Measurements from ENCODE around the gene MC1R. TPM values are rescaled to one million over a fixed set of nuclear protein-coding genes. Genes with fewer than 3 reads are reported as not detected.

Gene MC1R
- total and polyA plus RNA-seq, 2 of the 4 experiments (the other 2 are of a cell fraction) = 3.8 to 9.5 TPM

DNA sequence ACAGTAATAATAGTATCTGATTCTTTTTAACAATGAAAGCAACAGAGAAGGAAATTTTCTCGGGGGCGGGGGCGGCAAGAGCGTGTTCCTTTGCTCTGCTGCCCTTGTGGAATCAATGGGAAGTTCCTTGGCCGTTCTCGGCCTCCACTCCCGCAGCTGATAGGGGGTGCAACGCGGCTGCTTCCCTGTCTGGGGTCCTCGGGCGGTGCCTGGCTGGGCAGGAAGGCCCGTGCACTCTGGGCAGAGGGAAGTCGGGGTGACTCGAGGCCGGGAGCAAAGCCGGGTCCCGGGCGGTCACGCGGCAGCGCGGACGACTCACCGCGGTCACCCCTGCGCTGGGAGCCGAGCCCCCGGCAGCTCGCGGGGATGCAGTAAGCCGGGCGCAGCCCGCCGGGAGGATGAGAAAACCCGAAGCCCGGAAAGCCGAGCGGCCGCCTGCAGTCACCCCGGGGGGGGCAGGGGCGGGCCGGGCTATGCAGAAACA lies 7.0 kb downstream of the MC1R start:
- Histone ChIP-seq H3K36me3 (ENCODE audit: control insufficient read depth, insufficient read depth, low read length) (peaks cover 12% of the 10 kb centered on the region; the same call in 1 of the 2 replicates), H3K9me3 (ENCODE audit: control insufficient read depth, insufficient read depth, low read length) (no peaks in the 10 kb centered on the region), H2BK15ac (ENCODE audit: low read depth, low read length) (no peak overlapping the region), H3K18ac (ENCODE audit: low read depth, low read length) (no peak overlapping the region), H4K8ac (ENCODE audit: low read depth in 2 of 2, low read length in 2 of 2) (no peak overlapping the region), H4K5ac (ENCODE audit: low read depth, low read length) (no peak overlapping the region), H3K9me1 (ENCODE audit: insufficient read depth, low read length) (peaks cover 7% of the 10 kb centered on the region; the same call in 1 of the 2 replicates), H2AFZ (replicated peaks; ENCODE audit: low read length, poor library complexity) (peak overlapping the region; percentile 74), H3K79me1 (ENCODE audit: low read depth in 1 of 2, low read length in 2 of 2) (peaks cover 17 to 66% of the 10 kb centered on the region in 2 experiments), H2AK9ac (replicated peaks; ENCODE audit: low read depth, low read length, poor library complexity) (peak overlapping the region; percentile 44), H2BK120ac (ENCODE audit: low read depth, low read length) (no peak overlapping the region), H4K91ac (ENCODE audit: insufficient read depth, low read depth, low read length) (no peak overlapping the region), H3K9ac (ENCODE audit: low read depth, low read length) (peak overlapping the region; percentile 28; the same call in 1 of the 2 replicates), H3K4me1 (ENCODE audit: control insufficient read depth, insufficient read depth, low read length) (peaks cover 9% of the 10 kb centered on the region), H3K4me3 (ENCODE audit: insufficient read depth, low read depth, low read length) (peak overlapping the region; percentile 47), H3K56ac (ENCODE audit: extremely low read depth, insufficient read depth, low read length) (no peak overlapping the region), H3K4me2 (ENCODE audit: low read depth, low read length) (peak overlapping the region; percentile 83), H3K23ac (ENCODE audit: low read depth, low read length) (no peak overlapping the region), H4K20me1 (ENCODE audit: insufficient read depth, low read length) (peaks cover 55% of the 10 kb centered on the region), H3K4ac (ENCODE audit: low read depth, low read length) (no peak overlapping the region), H2BK20ac (ENCODE audit: low read depth, low read length) (no peak overlapping the region), H2BK5ac (ENCODE audit: low read depth, low read length, poor library complexity, severe bottlenecking) (no peak overlapping the region), H3K27me3 (ENCODE audit: control insufficient read depth, insufficient read depth, low read length) (no peaks in the 10 kb centered on the region), H2AK5ac (ENCODE audit: low read depth, low read length) (no peak overlapping the region), H3K14ac (replicated peaks; ENCODE audit: low read depth, low read length) (no peak overlapping the region), H3K27ac (ENCODE audit: insufficient read depth, low read length) (no peak overlapping the region)
- in situ Hi-C loops (cut with MboI; ENCODE audit: low sequenced_read_pairs) (no loop called here), dilution Hi-C loops (cut with HindIII; ENCODE audit: low sequenced_read_pairs, unreplicated experiment) (no loop called here), intact Hi-C loops (cut with micrococcal nuclease) (loop anchor here (2.0 to 10.0 kb wide), 2 partner anchors 23 to 99 kb away; partner anchors contain the start of gene DEF8)
- peak; percentile 0 for ATAC-seq (ENCODE audit: low read depth)
- 0% methylated on average over 14 of the region's 42 CpGs; no CpG with 5 or more reads in 1 of the 2 experiments for WGBS, 2 experiments (ENCODE audit: extremely low coverage in 2 of 2, insufficient read length in 1 of 2)
- TF ChIP-seq MAZ (IDR thresholded peaks at IDR 0.05; ENCODE audit: borderline replicate concordance, low read depth, low read length) = peak; percentile 7; the same call in 1 of the 2 replicates
- no peak for TF ChIP-seq SMC3 (IDR thresholded peaks at IDR 0.05; ENCODE audit: low read depth, low read length)
- no peak for TF ChIP-seq POLR2A (IDR thresholded peaks at IDR 0.05; ENCODE audit: low read depth, low read length)
- no peak for TF ChIP-seq CHD1 (IDR thresholded peaks at IDR 0.05; ENCODE audit: low read depth, low read length)
- TF ChIP-seq, protein P1, sequence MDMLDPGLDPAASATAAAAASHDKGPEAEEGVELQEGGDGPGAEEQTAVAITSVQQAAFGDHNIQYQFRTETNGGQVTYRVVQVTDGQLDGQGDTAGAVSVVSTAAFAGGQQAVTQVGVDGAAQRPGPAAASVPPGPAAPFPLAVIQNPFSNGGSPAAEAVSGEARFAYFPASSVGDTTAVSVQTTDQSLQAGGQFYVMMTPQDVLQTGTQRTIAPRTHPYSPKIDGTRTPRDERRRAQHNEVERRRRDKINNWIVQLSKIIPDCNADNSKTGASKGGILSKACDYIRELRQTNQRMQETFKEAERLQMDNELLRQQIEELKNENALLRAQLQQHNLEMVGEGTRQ (IDR thresholded peaks at IDR 0.05; ENCODE audit: low read depth, low read length) = 0 out of 2 replicates have a peak, but pooled peaks have one; percentile 15
- no peak for TF ChIP-seq BHLHE40 (IDR thresholded peaks at IDR 0.05; ENCODE audit: low read depth, low read length)
- TF ChIP-seq NFE2L2 (IDR thresholded peaks at IDR 0.05; ENCODE audit: low read depth, low read length) = no peak
- TF ChIP-seq, protein P2, sequence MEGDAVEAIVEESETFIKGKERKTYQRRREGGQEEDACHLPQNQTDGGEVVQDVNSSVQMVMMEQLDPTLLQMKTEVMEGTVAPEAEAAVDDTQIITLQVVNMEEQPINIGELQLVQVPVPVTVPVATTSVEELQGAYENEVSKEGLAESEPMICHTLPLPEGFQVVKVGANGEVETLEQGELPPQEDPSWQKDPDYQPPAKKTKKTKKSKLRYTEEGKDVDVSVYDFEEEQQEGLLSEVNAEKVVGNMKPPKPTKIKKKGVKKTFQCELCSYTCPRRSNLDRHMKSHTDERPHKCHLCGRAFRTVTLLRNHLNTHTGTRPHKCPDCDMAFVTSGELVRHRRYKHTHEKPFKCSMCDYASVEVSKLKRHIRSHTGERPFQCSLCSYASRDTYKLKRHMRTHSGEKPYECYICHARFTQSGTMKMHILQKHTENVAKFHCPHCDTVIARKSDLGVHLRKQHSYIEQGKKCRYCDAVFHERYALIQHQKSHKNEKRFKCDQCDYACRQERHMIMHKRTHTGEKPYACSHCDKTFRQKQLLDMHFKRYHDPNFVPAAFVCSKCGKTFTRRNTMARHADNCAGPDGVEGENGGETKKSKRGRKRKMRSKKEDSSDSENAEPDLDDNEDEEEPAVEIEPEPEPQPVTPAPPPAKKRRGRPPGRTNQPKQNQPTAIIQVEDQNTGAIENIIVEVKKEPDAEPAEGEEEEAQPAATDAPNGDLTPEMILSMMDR (conservative IDR thresholded peaks at IDR 0.05; ENCODE audit: low read depth, low read length) = no peak
- TF ChIP-seq RFX5 (IDR thresholded peaks at IDR 0.05; ENCODE audit: low read depth, low read length) = no peak
- TF ChIP-seq CEBPB (IDR thresholded peaks at IDR 0.05; ENCODE audit: low read depth, low read length) = no peak
- no peak for TF ChIP-seq MAFK (IDR thresholded peaks at IDR 0.05; ENCODE audit: low read depth, low read length)
- TF ChIP-seq FOS (IDR thresholded peaks at IDR 0.05; ENCODE audit: low read depth, low read length) = no peak
- ChIA-PET POLR2A (ENCODE audit: unreplicated experiment) (interaction anchor here (0.6 kb wide), 1 partner anchor 27 kb away, joined by 3 read pairs; no protein-coding TSS in a partner anchor), CTCF (no interaction called here)
- no peak for DNase-seq
- no TSS peak for BruUV-seq (replicated peaks)

Measured in IMR-90 (cell line).